ENCODE data around the gene FKBP10. TPM values are rescaled to one million over a fixed set of nuclear protein-coding genes. Genes with fewer than 3 reads are reported as not detected.

Gene FKBP10
- polyA plus RNA-seq, 1 experiment: 487 TPM

GRCh38 chr17:41810659-41811548 lies 1.9 kb upstream of the FKBP10 start:
- no peak for TF ChIP-seq CTCF (IDR thresholded peaks at IDR 0.05; ENCODE audit: low read depth, low read length)
- no peak for DNase-seq (ENCODE audit: low read depth, low spot score)
- ChIA-PET CTCF (interaction anchor here (0.8 to 2.8 kb wide), 10 partner anchors 10 to 149 kb away, joined by 3 to 20 read pairs (median 4); no protein-coding TSS in a partner anchor), POLR2A (interaction anchor here (0.9 to 1.8 kb wide), 7 partner anchors 10 to 122 kb away, joined by 3 to 8 read pairs (median 4); partner anchors contain the start of genes ACLY, EIF1, JUP and KLHL11)
- peak overlapping the region; percentile 31 for H3K27ac ChIP-seq (ENCODE audit: low read depth, low read length)
- H3K27me3 ChIP-seq (ENCODE audit: control insufficient read depth, insufficient read depth, low read length): no peaks in the 10 kb centered on the region
- H3K9me3 ChIP-seq (ENCODE audit: control insufficient read depth, insufficient read depth, low read length): peaks cover 6% of the 10 kb centered on the region; the same call in 1 of the 2 replicates
- peak overlapping the region; percentile 87 for H3K4me3 ChIP-seq (ENCODE audit: low read depth, low read length)

GRCh38 chr17:41811549-41812380 lies 1.0 kb upstream of the FKBP10 start, which contains the start of gene P3H4:
TSS of gene P3H4 (minus strand) at chr17:41811949. CDS start at chr17:41811915, 34 bp downstream.
- peak; percentile 62 for TF ChIP-seq CTCF (IDR thresholded peaks at IDR 0.05; ENCODE audit: low read depth, low read length)
- DNase-seq (ENCODE audit: low read depth, low spot score): no peak
- CTCF ChIA-PET: interaction anchor here (0.7 to 2.8 kb wide), 10 partner anchors 10 to 115 kb away, joined by 3 to 20 read pairs (median 4); partner anchors contain the start of gene JUP
- Histone ChIP-seq H3K9me3 (ENCODE audit: control insufficient read depth, insufficient read depth, low read length) (peaks cover 6% of the 10 kb centered on the region; the same call in 1 of the 2 replicates), H3K27me3 (ENCODE audit: control insufficient read depth, insufficient read depth, low read length) (no peaks in the 10 kb centered on the region), H3K4me3 (ENCODE audit: low read depth, low read length) (peak within 1 kb of the TSS; percentile 87), H3K27ac (ENCODE audit: low read depth, low read length) (peak within 1 kb of the TSS; percentile 83)
- POLR2A ChIA-PET: interaction anchor here (0.5 to 1.8 kb wide), 13 partner anchors 9 to 123 kb away, joined by 3 to 8 read pairs (median 4); partner anchors contain the start of genes ACLY, EIF1, JUP and KLHL11

- no peak for DNase-seq (ENCODE audit: low read depth, low spot score)
- CTCF ChIA-PET: interaction anchor here (0.9 kb wide), 1 partner anchor 40 kb away, joined by 3 read pairs; no protein-coding TSS in a partner anchor
- peaks cover 6% of the 10 kb centered on the region; the same call in 1 of the 2 replicates for H3K9me3 ChIP-seq (ENCODE audit: control insufficient read depth, insufficient read depth, low read length)
- TF ChIP-seq CTCF (IDR thresholded peaks at IDR 0.05; ENCODE audit: low read depth, low read length): no peak
- H3K4me3 ChIP-seq (ENCODE audit: low read depth, low read length): peak overlapping the region; percentile 87
- POLR2A ChIA-PET: interaction anchor here (0.6 to 1.2 kb wide), 4 partner anchors 27 to 1009 kb away, joined by 3 to 6 read pairs (median 3); partner anchors contain the start of gene JUP
- H3K27ac ChIP-seq (ENCODE audit: low read depth, low read length): peak overlapping the region; percentile 83
- H3K27me3 ChIP-seq (ENCODE audit: control insufficient read depth, insufficient read depth, low read length): no peaks in the 10 kb centered on the region
Observed at GRCh38 chr17:41813152-41813680, 412 bp downstream of the FKBP10 start.

DNA sequence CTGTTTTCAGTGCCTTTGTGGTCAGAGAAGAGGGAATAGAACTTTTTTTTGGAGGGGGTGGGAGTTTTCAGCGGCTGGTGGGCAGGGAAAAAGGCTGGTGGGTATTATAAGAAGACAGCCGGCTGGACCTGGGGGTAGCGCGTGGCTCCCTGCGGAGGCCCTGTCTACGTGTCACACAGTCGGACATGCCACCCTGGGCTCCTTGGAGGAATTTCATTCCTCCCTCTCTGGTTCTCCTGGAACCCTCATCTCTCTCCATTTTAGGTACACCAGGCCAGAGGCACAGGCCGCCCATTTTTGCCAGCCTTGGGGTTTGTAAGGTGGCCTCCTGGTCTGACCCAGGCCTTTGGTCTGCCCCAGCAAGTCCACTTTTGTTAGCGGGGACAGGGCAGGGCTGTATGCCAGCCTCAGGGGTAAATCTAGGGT lies 908 bp downstream of the FKBP10 start:
- TF ChIP-seq CTCF (IDR thresholded peaks at IDR 0.05; ENCODE audit: low read depth, low read length): no peak
- Histone ChIP-seq H3K9me3 (ENCODE audit: control insufficient read depth, insufficient read depth, low read length) (peaks cover 6% of the 10 kb centered on the region; the same call in 1 of the 2 replicates), H3K4me3 (ENCODE audit: low read depth, low read length) (peak overlapping the region; percentile 87), H3K27me3 (ENCODE audit: control insufficient read depth, insufficient read depth, low read length) (no peaks in the 10 kb centered on the region), H3K27ac (ENCODE audit: low read depth, low read length) (peak overlapping the region; percentile 83)
- ChIA-PET CTCF (no interaction called here), POLR2A (no interaction called here)
- DNase-seq (ENCODE audit: low read depth, low spot score): no peak
